ENCODE data around the gene HEXD.
A peak's percentile ranks its signal among the peaks of the same experiment; 100 is the strongest.

HEXD gene

DNA sequence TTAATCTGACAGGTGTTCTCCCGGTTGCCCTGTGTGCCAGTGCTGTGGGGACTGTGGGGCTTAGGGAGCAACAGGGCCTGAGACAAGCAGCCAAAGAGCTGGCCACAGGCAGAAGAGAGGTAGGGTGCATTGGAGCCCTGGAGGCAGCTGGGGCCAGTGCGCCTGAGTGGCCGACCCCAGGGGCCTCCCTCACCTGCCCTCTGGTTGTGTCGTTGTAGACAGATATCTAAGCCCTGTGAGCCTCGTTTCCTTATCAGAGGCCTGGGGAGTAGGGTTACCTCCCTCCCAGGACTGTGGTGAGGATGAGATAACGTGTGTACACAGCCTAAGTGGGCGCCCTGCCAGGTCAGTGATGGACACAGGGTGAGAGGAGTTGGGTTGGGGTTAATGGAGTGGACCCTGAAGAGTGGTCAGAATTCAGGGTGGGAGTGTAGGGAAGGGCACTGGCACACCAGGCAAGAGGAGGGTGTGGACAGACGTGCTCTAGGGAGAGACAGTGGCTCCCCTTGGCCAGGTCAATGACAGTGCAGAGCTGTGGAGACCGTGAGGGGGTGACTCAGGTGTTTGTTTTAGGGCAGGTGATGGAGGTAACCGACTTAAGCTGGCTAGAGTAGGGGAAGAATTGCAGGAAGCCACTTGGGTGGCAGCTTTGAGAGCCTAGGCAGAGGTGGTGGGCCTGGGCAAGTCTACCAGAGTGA lies 43.8 kb downstream of the HEXD start:
- DNase-seq: no peak

DNA sequence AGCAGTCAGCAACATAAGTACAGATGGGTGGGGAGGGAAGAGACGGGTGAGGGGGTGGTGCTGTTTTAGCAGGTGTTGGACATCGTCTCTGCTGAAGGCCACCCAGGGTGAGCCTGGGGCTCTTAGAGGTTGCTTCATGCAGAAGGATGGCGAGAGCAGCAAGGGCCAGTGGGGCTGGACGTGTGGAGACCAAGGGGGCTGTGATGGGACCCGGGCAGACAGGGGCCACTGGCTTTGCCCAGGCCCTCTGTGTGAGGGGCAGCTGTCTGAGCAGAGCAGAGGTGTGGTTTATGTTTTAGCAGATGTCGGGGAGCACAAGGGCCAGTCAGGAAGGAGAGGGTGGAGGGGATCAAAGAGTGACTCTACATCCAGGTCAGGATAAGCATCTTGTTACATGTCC lies 45.2 kb downstream of the HEXD start:
- DNase-seq: no peak

DNA sequence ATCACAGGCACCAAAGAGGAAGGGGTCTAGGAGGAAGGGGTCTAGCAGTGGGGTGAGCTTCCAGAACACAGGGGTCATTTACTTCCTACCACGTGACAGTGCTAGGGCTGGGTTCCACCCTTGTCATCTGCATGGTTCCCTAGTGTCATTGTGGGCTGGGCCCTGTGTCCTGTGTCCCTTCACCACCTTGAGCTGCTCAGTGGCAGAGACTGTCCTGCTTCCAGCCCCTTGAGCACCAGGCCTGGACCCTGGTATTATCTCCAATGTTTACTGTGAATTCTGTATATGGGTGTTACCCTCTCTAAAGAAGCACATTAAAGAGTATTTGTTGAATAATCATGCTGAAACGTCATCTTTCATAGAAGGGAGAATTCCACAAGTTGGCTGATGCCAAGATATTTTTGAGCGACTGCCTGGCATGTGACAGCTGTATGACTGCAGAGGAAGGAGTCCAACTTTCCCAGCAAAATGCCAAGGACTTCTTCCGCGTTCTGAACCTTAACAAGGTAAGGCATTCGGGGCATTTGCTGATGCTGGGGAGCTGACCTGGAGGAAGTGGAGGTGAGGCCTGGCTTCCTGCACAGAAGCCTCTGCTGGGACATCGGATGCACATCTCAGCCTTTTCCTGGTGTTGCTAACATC lies 45.9 kb downstream of the HEXD start:
- no peak for DNase-seq

DNA sequence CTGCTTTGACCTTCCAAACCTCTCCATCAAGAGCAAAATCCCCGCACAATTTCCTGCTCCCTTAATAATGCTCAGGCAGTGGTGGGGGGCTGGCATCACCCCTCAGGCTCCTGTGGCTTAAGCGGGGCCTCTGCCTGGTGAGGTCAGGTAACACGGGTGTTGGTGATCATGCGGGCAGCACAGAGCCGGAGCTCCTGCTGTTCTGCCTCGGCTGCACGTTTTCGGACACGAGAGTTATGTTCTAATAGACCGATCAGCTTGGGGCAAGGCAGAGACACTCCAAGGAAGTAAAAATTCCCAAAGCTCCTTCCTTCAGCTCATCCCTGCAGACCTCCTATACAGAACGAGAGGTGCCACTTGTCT lies 46.4 kb downstream of the HEXD start:
- no peak for DNase-seq

DNA sequence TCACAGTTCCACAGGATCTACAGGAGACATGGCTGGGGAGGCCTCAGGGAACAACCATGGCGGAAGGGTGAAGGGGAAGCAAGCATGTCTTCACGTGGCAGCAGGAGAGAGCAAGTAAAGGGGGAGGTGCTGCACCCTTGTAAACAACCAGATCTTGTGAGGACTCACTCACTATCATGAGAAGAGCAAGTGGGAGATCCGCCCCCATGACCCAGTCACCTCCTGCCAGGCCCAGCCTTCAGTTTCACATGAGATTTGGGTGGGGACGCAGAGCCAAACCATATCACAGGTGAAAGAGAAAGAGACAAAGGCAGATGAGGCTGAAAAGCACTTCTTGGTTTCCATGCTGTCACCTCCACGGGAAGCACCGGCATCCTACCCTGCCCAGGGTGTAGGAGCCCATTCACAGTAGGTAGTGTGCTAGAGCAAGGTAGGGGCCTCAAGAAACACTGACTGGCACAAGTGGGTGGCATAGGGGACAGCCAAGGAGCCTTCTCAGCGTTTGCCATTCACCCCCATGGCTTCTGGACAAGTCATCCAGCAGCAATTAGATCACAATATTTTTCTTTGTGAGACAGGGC lies 47.0 kb downstream of the HEXD start:
- no peak for DNase-seq

DNA sequence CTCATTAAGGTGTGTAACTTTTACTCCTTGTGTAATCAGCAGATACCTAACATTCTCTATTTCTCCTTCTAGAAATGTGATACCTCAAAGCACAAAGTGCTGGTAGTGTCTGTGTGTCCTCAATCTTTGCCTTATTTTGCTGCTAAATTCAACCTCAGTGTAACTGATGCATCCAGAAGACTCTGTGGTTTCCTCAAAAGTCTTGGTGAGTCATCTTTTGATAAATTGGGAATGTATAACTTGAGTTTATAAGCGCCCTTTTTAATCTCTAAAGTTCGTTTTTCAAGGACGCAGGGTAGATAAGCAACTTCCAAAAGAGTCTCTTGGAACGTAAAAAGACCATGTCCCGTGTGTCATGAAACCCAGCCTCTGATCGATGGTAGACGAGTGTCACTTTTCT lies 50.5 kb downstream of the HEXD start:
- DNase-seq: no peak

DNA sequence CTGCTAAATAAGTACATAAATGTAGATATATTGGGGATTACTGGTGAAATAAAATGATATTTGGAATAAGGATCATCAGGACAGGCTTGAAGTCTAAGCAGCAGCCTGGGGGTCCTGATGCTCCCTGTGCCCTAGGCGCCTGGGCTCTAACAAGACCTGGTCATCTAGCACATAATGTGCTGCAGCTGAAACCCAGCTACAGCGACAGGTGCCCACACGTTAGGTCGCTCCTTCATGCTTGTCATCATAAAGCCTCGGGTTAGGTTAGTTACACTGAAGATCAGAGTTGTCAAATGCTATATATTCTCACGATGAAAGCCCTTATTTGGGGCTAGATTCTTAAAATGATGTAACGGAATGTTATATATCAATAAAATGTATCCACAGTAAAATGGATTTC lies 51.9 kb downstream of the HEXD start:
- no peak for DNase-seq

DNA sequence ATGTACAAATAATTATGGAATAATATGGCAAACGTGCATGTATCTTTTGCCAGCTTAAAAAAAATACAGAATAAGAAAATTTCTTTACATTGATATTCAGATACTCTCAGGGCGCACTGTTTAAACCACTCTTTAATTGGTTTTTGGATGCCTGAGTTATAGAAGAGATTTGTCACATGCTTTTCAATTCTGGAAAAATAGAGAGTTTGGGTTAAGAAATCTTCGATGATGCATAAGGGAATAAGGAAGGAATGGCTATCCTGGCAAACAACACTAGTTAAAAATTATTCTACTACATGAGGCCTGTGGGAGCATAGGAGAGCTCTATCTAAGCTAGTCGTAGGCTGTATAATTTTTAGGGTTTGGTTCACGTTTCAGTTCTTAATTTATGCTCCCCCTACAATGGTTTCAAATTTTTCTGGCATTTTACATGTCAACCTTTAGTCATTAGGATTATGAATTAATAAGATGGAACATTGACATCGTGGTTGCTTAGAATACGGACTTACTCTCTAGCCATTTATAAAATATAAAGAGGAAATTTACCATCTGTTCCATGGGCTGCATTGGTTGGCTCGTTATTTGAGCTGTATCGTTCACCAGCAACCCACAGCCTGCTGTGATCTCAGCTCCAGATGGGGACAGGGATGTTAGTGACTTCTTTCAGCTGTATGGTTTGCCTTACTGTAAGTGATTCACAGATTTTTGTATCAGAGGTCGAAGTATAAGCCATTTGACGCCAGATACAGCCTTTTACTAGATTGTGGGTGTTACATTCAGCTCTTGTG lies 56.3 kb downstream of the HEXD start:
- no peak for DNase-seq

DNA sequence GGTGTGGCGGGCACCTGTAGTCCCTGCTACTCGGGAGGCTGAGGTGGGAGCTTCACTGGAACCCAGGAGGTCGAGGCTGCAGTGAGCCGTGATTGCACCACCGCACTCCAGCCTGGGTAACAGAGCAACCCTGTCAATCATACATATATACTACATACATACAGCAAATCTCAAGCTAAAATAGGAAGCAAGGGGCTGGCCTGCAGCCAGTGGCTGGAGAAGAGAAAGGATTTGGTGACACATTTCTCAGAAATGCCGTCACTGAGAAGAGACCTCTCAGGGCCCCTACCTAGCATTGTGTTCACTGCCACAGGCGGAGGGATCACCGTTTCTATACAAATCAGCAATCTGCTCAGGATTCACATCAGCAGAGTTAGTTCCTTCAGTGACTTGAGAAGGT lies 57.3 kb downstream of the HEXD start:
- no peak for DNase-seq

DNA sequence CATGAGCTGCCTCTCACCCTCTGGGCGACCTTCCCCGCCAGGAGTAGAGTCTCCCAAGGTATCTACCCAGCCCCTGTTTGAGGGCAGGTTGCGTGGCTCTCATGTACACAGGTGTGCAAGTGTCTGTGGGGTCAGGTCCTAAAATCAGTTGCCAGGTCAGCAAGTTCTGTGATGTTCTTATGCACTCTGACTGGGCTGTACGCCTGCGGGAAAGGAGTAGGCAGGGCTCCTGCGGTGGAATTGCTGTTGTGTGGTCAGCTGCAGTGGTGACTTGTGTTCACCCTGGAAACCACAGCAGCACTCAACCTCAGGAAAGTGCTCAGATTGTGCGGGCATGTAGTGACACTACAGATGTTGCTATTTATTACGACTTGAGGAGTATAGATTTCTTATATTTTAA lies 59.8 kb downstream of the HEXD start:
- DNase-seq: no peak

DNA sequence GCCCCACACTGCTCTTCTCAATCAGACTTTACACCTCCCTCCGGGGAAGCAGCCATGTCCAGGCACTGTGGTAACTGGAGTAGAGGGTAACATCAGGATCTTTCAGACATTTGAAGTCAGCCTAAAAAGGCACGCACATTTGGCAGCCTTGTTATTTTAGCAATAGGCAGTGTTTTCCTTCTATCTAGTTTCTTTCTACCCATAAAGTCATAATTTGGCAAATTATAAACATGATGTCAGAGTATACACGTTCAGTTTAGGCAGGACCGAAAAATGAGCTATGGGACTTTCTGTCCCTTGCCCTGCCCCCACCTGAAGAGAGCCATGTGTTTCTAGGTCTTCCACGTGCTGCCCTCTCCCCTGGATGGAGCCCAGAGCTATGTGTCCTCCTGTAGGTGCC lies 61.5 kb downstream of the HEXD start:
- no peak for DNase-seq

DNA sequence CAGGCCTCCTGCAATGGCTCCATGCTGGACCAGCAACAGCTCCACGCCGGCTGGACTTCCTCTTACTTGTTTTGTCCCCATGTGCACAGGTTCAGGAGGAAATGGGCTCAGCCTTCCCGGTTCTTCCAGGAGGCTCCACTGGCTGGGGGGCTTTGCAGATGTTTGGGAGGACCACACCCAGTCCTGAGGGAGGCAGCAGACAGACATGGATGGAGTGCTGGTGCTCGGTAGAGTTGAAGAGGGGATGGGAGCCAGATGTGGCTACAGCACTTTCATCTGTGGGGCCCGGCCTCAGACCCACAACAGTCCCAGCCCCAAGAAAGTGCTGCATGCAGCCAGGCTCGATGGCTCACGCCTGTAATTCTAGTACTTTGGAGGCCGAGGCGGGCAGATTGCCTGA lies 62.2 kb downstream of the HEXD start:
- no peak for DNase-seq

DNA sequence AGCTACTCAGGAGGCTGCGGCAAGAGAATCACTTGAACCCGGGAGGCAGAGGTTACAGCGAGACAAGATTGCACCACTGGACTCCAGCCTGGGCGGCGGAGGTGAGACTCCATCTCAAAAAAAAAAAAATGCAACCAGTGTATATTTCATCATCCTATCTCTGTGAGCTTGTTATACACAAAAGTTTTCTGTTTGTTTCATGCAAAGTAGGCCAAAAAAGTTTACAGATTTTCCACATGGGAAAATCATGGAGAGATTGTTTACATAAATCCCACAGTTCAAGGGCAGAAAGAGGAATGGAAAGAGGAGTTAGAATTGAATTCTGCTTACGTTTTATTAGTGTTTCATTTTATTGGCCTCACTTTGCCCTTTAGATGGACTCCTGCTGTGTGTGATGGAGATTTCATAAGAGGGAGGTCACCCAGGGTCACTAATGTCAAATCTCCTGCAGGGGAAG lies 65.1 kb downstream of the HEXD start:
- DNase-seq: no peak

DNA sequence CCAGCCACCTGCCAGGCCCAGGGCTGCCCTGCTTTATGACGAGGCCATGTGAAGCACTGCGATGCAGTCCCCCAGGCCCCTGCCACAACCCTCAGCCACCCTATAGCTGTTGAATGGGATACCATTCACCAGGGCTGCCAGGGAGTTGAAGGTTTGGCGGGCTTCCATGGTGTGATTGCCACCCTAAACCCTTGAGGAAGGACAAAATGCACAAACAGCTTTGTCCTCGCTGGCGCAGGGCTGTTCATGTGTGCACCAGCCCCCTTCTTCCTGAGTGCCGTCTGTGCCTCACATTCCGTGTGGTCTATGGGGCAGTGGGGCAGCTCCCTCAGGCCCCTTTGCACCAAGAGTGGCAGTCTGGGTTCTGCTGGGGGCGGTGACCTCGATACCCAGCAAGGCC lies 65.7 kb downstream of the HEXD start:
- no peak for DNase-seq

DNA sequence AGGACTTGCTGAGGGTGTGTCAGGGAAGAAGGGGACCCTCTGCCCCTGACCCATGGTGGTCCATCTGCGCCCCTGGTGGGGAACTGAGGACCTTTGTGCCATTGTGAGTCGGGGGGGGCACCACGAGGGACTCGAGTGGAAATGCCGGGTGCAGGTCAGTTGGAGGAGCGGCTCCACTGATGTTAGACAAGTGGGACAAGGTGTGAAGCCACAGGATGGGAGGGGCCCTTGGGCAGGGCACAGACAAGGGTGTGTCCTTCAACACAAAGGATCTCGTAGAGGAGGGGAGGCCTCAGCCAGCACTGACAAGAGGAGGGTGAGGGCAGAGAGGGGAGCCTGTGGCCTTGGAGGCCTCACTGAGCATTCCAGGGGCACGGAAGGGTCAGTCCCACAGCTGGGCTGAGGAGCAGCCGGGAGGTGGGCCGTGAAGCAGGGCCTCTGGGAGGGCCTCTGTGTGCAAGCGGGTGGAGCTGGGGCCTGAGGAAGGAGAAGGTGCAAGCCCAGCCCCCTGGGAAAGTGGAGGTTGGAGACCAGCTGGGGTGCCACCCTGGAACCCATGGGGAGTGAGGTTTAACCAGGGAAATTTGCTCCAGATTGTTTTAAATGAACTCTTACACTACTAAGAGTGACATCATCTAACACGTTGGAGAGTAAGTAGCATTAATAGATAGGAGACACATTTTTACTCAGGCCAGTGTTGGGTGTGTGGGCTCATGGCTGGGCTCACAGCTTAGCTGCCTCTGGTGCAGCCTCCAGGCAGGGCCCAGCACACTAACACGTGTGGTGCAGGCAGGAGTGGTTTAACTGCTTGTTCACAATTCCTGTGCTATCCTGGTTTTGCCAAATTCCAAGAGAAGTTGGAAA lies 68.3 kb downstream of the HEXD start:
- no peak for DNase-seq

DNA sequence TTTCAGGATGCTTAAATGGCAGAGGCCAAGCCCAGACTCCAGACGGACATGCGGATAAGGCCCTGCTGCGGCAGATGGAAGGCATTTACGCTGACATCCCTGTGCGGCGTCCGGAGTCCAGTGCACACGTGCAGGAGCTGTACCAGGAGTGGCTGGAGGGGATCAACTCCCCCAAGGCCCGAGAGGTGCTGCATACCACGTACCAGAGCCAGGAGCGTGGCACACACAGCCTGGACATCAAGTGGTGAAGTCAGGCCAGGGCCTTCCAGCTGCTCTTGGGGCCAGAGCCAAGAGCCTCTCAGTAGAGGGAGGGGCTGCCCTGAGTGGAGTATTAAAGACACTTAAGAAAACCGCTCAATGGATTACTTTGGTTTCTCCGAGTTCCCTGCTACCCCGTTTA lies 69.8 kb downstream of the HEXD start:
- DNase-seq: no peak

DNA sequence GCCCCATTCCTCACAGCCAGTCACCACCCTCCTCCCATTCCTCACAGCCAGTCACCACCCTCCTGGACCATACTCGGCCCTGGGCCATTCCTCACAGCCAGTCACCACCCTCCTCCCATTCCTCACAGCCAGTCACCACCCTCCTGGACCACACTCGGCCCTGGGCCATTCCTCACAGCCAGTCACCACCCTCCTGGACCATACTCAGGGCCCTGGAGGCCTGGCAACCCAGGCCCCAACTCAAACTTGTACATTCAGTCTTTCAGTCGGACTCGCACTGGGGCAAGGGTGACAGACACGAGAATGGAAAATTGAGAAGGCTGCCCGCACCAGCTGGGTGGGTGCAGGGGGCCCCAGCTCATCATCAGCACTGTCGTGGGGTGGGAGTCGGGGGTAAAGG lies 71.0 kb downstream of the HEXD start:
- no peak for DNase-seq

DNA sequence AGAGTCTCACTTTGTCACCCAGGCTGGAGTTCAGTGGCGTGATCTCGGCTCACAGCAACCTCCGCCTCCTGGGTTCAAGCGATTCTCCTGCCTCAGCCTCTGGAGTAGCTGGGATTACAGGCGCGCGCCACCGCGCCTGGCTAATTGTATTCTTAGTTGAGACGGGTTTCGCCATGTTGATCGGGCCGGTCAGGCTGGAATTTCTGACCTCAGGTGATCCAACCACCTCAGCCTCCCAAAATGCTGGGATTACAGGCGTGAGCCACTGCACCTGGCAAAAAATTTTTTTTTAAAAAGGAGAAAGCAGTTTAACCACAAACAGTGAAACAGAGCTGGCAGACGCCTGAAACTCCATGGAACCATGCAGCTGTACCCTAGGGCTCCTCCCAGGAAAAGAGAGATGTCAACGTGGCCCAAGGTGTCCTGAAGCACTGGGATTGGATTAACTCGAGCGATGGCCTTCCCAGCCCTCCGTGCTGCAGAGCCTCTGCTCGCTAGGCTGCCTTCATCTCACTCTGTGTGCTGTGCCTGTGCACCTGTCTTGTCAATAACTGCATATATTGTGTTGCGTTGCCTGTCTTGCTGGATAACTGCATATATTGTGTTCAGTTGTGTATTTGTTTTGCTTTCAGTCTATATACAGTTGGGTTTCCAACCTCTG lies 71.8 kb downstream of the HEXD start:
- DNase-seq: no peak

DNA sequence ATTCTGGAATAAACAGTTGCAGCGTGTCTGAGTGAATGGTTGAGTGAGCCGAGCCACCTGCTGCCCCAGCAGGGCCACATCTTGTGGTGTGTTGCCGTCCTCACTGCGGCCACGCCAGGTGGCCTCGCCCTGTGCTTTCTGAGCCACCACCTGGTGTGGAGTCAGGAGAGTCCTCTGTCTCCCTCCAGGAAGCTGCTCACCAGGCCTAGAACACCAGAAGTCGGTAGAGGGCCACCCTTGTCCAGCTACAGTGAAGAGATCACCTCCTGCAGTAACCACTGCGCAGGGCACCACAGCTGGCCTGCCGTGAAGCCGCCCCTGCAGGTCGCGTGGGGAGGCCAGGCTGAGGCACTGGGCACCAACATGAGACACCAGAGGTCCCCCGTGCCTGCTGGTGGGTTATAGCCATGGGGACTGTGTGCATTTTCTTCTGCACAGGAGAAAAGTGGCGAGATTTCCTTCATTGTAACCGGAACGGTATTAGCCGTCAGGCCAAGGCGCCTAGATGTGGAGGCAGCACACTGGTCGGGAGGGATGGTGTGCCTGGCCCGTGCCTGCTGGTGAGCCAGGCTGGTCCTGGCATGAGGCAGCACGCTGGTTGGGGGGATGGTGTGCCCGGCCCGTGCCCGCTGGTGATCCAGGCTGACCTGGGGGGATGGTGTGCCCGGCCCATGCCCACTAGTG lies 72.5 kb downstream of the HEXD start:
- DNase-seq: peak; percentile 66

DNA sequence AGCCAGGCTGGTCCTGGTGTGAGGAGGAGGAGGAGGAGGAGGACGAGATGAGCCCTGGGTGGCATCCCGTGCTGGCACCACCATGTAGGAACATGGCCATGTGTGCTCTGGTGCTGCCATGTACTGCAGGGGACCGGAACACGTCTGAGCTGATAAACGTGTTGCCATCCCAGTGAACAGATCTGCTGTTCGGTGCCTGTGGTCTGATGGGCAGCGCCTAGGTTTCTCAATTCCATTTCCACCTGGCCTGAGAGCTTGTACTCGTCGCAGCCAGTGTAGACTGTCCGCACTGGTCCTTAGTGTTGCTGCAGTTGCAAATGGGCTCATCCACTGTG lies 73.0 kb downstream of the HEXD start:
- DNase-seq: no peak

DNA sequence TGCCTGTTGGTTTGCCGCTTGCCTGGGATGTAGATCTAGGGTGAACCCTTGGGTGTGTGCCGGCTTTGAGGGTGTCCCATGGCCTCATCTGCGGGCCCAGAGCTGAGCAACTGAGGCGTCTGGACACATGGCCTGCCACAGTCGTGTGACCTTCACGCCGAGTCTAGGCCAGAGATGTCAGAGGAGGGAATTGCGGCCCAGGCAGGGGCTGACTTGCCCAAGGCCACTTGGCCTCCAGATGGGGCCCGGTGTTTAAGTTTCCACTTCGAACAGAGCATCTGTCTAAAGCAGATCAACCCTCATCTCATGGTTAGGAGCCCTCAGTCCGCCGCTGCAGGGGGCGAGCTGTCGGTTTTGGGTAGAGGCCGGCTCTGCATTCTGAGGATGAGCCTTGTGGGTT lies 73.4 kb downstream of the HEXD start:
- no peak for DNase-seq

All from SHP77 treated with DMSO at 0.1 percent for 48 hours (cell line).